CD4-positive, alpha-beta memory T cell (primary cell): ENCODE measurements around the gene CD47. TPM values are rescaled to one million over a fixed set of nuclear protein-coding genes. Genes with fewer than 3 reads are reported as not detected.

Source experiments
- CTCF ChIA-PET: fragments of 350-600 bp; sonication (Branson Sonifier 250); formaldehyde crosslinking; loops from one replicate; lab custom pipeline; 2021; ENCODE audit warnings: inconsistent platforms; ENCODE audit not compliant: partially characterized antibody; lab: Charles Lee
- POLR2A ChIA-PET: fragments of 350-600 bp; sonication (Branson Sonifier 250); formaldehyde crosslinking; loops from one replicate; lab custom pipeline; 2021; ENCODE audit not compliant: partially characterized antibody; lab: Charles Lee
- DNase-seq, 5 donors: peaks; one replicate each; pipeline versions ENCODE4 v3.0.0 to v3.0.0-alpha.2; 2020 to 2022; ENCODE audit warnings: mixed read lengths in 1 of 5
- H3K27ac ChIP-seq: one replicate; pipeline ENCODE4 v1.7.0; 2013; ENCODE audit warnings: low read depth, low read length
- H3K27me3 ChIP-seq: 2 replicates; pipeline ENCODE4 v1.7.0; 2013; ENCODE audit warnings: mild to moderate bottlenecking, low read length, moderate library complexity; ENCODE audit not compliant: insufficient read depth
- H3K36me3 ChIP-seq: 2 replicates; pipeline ENCODE4 v1.7.0; 2013; ENCODE audit warnings: mild to moderate bottlenecking, low read length, moderate library complexity; ENCODE audit not compliant: insufficient read depth
- H3K4me1 ChIP-seq: 2 replicates; pipeline ENCODE4 v1.7.0; 2013; ENCODE audit warnings: mild to moderate bottlenecking, low read length, moderate library complexity; ENCODE audit not compliant: insufficient read depth
- H3K4me3 ChIP-seq, 2 donors: one replicate each; pipeline ENCODE4 v1.7.0; 2013; ENCODE audit warnings: low read length in 2 of 2, mild to moderate bottlenecking in 1 of 2
- H3K9me3 ChIP-seq, 2 donors: one replicate each; pipeline ENCODE4 v1.7.0; 2013; ENCODE audit warnings: low read length in 2 of 2, control low read depth in 1 of 2; ENCODE audit not compliant: control insufficient read depth in 1 of 2
- H3K27ac Mint-ChIP-seq, 7 donors: one replicate each; pipeline ENCODE4 v1.8.0; 2020 to 2021; ENCODE audit warnings: mixed read lengths in 7 of 7, mild to moderate bottlenecking in 6 of 7, inconsistent platforms in 3 of 7, moderate library complexity in 3 of 7
- H3K27me3 Mint-ChIP-seq, 2 donors: one replicate each; pipeline ENCODE4 v1.8.0; 2020 to 2021; ENCODE audit warnings: mixed read lengths in 2 of 2
- H3K36me3 Mint-ChIP-seq, 2 donors: one replicate each; pipeline ENCODE4 v1.8.0; 2020 to 2021; ENCODE audit warnings: mixed read lengths in 2 of 2, inconsistent platforms in 1 of 2, mild to moderate bottlenecking in 1 of 2
- H3K4me1 Mint-ChIP-seq, 4 donors: one replicate each; pipeline ENCODE4 v1.8.0; 2020 to 2021; ENCODE audit warnings: mixed read lengths in 4 of 4, mild to moderate bottlenecking in 1 of 4
- H3K4me3 Mint-ChIP-seq, 8 donors: one replicate each; pipeline ENCODE4 v1.8.0; 2020 to 2021; ENCODE audit warnings: mixed read lengths in 8 of 8, mild to moderate bottlenecking in 7 of 8, moderate library complexity in 6 of 8, inconsistent platforms in 3 of 8
- H3K9me3 Mint-ChIP-seq, 8 donors: one replicate each; pipeline ENCODE4 v1.8.0; 2020 to 2021; ENCODE audit warnings: mixed read lengths in 8 of 8, mild to moderate bottlenecking in 5 of 8, inconsistent platforms in 3 of 8, moderate library complexity in 1 of 8
- intact Hi-C: fragments of 100-400 bp; cut with micrococcal nuclease; formaldehyde crosslinking; loops from one replicate; pipeline ENCODE4 v1.15.1; 2023
- polyA plus RNA-seq, 2 donors: library from polyadenylated mRNA; unstranded; fragments of 300-500 nt; fragmentation: Illumina TruSeq; gene quantifications; one replicate each; pipeline ENCODE4 v1.2.3, GENCODE V29; 2021
- total RNA-seq, 2 experiments: library from RNA; stranded (reverse); gene quantifications; one replicate each; pipeline ENCODE4 v1.2.3, GENCODE V29; 2021

The CD47 gene
- total and polyA plus RNA-seq, 4 experiments from 2014 or later: 224 to 288 (median 253) TPM

GRCh38 chr3:108099244-108099643, 8.4 kb upstream of the CD47 start:
- H3K36me3 Mint-ChIP-seq: no peaks in the 10 kb centered on the region
- peak overlapping the region in 4 of 7 donors; percentile 36 to 76 (median 60) for H3K27ac Mint-ChIP-seq
- Histone ChIP-seq H3K4me3 (no peak overlapping the region), H3K9me3 (no peaks in the 10 kb centered on the region), H3K27ac (no peak overlapping the region), H3K4me1 (peaks cover 31% of the 10 kb centered on the region), H3K27me3 (no peaks in the 10 kb centered on the region), H3K36me3 (no peaks in the 10 kb centered on the region)
- H3K4me3 Mint-ChIP-seq: peak overlapping the region in 2 of 8 donors; percentile 3 to 17
- ChIA-PET POLR2A (interaction anchor here (6.1 to 21.0 kb wide), 2 partner anchors 8 to 28 kb away, joined by 50 to 531 read pairs; partner anchors contain the start of gene CD47), CTCF (interaction anchor here (1.5 kb wide), 1 partner anchor 23 kb away, joined by 4 read pairs; no protein-coding TSS in a partner anchor)
- intact Hi-C loops: loop anchor here (10.0 kb wide), 1 partner anchor 574 kb away; the partner anchor contains the start of gene BBX
- no peaks in the 10 kb centered on the region for H3K27me3 Mint-ChIP-seq
- no peak for DNase-seq
- H3K4me1 Mint-ChIP-seq: peaks cover 35 to 46% (median 37%) of the 10 kb centered on the region in 4 donors
- peaks cover 0 to 2% (median 0%) of the 10 kb centered on the region in 8 donors for H3K9me3 Mint-ChIP-seq

- CTCF ChIA-PET: no interaction called here
- peaks cover 45 to 56% (median 47%) of the 10 kb centered on the region in 4 donors for H3K4me1 Mint-ChIP-seq
- intact Hi-C loops: loop anchor here (10.0 kb wide), 1 partner anchor 573 kb away; the partner anchor contains the start of gene BBX
- H3K4me3 Mint-ChIP-seq: no peak overlapping the region
- no peaks in the 10 kb centered on the region for H3K27me3 Mint-ChIP-seq
- Histone ChIP-seq H3K4me3 (no peak overlapping the region), H3K27me3 (no peaks in the 10 kb centered on the region), H3K27ac (no peak overlapping the region), H3K36me3 (no peaks in the 10 kb centered on the region), H3K4me1 (peaks cover 42% of the 10 kb centered on the region), H3K9me3 (no peaks in the 10 kb centered on the region)
- H3K9me3 Mint-ChIP-seq: peaks cover 0 to 2% (median 0%) of the 10 kb centered on the region in 8 donors
- no peak overlapping the region for H3K27ac Mint-ChIP-seq
- no peaks in the 10 kb centered on the region for H3K36me3 Mint-ChIP-seq
- DNase-seq: no peak
- POLR2A ChIA-PET: interaction anchor here (21.0 kb wide), 1 partner anchor 29 kb away, joined by 531 read pairs; no protein-coding TSS in a partner anchor
These were observed 7.2 kb upstream of the CD47 start for GRCh38 chr3:108098003-108098370.

- Histone ChIP-seq H3K9me3 (no peaks in the 10 kb centered on the region), H3K27me3 (no peaks in the 10 kb centered on the region), H3K27ac (no peak overlapping the region), H3K4me3 (no peak overlapping the region), H3K36me3 (no peaks in the 10 kb centered on the region), H3K4me1 (peaks cover 48% of the 10 kb centered on the region)
- DNase-seq: no peak
- peak overlapping the region in 3 of 7 donors; percentile 8 to 67 (median 10) for H3K27ac Mint-ChIP-seq
- H3K36me3 Mint-ChIP-seq: no peaks in the 10 kb centered on the region
- ChIA-PET POLR2A (interaction anchor here (21.0 kb wide), 1 partner anchor 30 kb away, joined by 531 read pairs; no protein-coding TSS in a partner anchor), CTCF (no interaction called here)
- no peaks in the 10 kb centered on the region for H3K27me3 Mint-ChIP-seq
- peaks cover 0 to 2% (median 0%) of the 10 kb centered on the region in 8 donors for H3K9me3 Mint-ChIP-seq
- intact Hi-C loops: loop anchor here (10.0 kb wide), 1 partner anchor 573 kb away; the partner anchor contains the start of gene BBX
- no peak overlapping the region for H3K4me3 Mint-ChIP-seq
- H3K4me1 Mint-ChIP-seq: peaks cover 51 to 61% (median 52%) of the 10 kb centered on the region in 4 donors
These were observed 6.6 kb upstream of the CD47 start for GRCh38 chr3:108097322-108098002.

- H3K27me3 Mint-ChIP-seq: no peaks in the 10 kb centered on the region
- H3K4me1 Mint-ChIP-seq: peaks cover 55 to 67% (median 56%) of the 10 kb centered on the region in 4 donors
- H3K36me3 ChIP-seq: no peaks in the 10 kb centered on the region
- H3K36me3 Mint-ChIP-seq: no peaks in the 10 kb centered on the region
- H3K27ac ChIP-seq: no peak overlapping the region
- H3K4me1 ChIP-seq: peaks cover 52% of the 10 kb centered on the region
- H3K27ac Mint-ChIP-seq: peak overlapping the region in 5 of 7 donors; percentile 7 to 72 (median 12)
- H3K4me3 Mint-ChIP-seq: peak overlapping the region in 4 of 8 donors; percentile 3 to 46 (median 24)
- ChIA-PET POLR2A (interaction anchor here (21.0 kb wide), 1 partner anchor 31 kb away, joined by 531 read pairs; no protein-coding TSS in a partner anchor), CTCF (no interaction called here)
- H3K9me3 ChIP-seq: no peaks in the 10 kb centered on the region
- no peak for DNase-seq
- intact Hi-C loops: loop anchor here (10.0 kb wide), 1 partner anchor 572 kb away; the partner anchor contains the start of gene BBX
- no peak overlapping the region for H3K4me3 ChIP-seq
- peaks cover 0 to 2% (median 0%) of the 10 kb centered on the region in 8 donors for H3K9me3 Mint-ChIP-seq
- no peaks in the 10 kb centered on the region for H3K27me3 ChIP-seq
These were observed 5.9 kb upstream of the CD47 start for GRCh38 chr3:108096532-108097321.

- DNase-seq: peak in 2 of 5 donors; percentile 18 to 46
- H3K27ac Mint-ChIP-seq: peak overlapping the region; percentile 96 to 100 (median 97)
These were observed 2.8 kb upstream of the CD47 start for GRCh38 chr3:108093616-108094015.

GRCh38 chr3:108093021-108093420, 2.2 kb upstream of the CD47 start:
- intact Hi-C loops: loop anchor here (5.0 to 10.0 kb wide), 4 partner anchors 36 to 568 kb away; partner anchors contain the start of gene BBX
- peaks cover 37% of the 10 kb centered on the region for H3K4me1 ChIP-seq
- Mint-ChIP-seq H3K4me3 (peak overlapping the region; percentile 69 to 98 (median 88)), H3K27ac (peak overlapping the region; percentile 96 to 100 (median 97)), H3K9me3 (peaks cover 0 to 3% (median 0%) of the 10 kb centered on the region in 8 donors), H3K36me3 (peaks cover 0 to 13% of the 10 kb centered on the region in 2 donors), H3K27me3 (peaks cover 0 to 1% of the 10 kb centered on the region in 2 donors), H3K4me1 (peaks cover 33 to 61% (median 40%) of the 10 kb centered on the region in 4 donors)
- peak overlapping the region in 1 of 2 donors; percentile 16 for H3K4me3 ChIP-seq
- DNase-seq: peak in 4 of 5 donors; percentile 30 to 43 (median 38)
- peak overlapping the region; percentile 96 for H3K27ac ChIP-seq
- no peaks in the 10 kb centered on the region for H3K9me3 ChIP-seq
- ChIA-PET CTCF (interaction anchor here (0.8 to 4.4 kb wide), 12 partner anchors 9 to 165 kb away, joined by 3 to 32 read pairs (median 4); no protein-coding TSS in a partner anchor), POLR2A (interaction anchor here (0.6 to 21.0 kb wide), 13 partner anchors 9 to 740 kb away, joined by 3 to 531 read pairs (median 7); partner anchors contain the start of gene IFT57)
- no peaks in the 10 kb centered on the region for H3K27me3 ChIP-seq
- H3K36me3 ChIP-seq: no peaks in the 10 kb centered on the region

More at GRCh38 chr3:108093616-108094015, 2.8 kb upstream of the CD47 start:
- ChIA-PET POLR2A (interaction anchor here (1.0 to 21.0 kb wide), 9 partner anchors 8 to 740 kb away, joined by 3 to 531 read pairs (median 7); partner anchors contain the start of gene IFT57), CTCF (interaction anchor here (0.8 to 4.4 kb wide), 7 partner anchors 8 to 165 kb away, joined by 3 to 32 read pairs (median 4); no protein-coding TSS in a partner anchor)
- intact Hi-C loops: loop anchor here (5.0 to 10.0 kb wide), 4 partner anchors 36 to 569 kb away; partner anchors contain the start of gene BBX
- H3K27ac ChIP-seq: peak overlapping the region; percentile 96
- peaks cover 0 to 1% of the 10 kb centered on the region in 2 donors for H3K27me3 Mint-ChIP-seq
- H3K4me3 Mint-ChIP-seq: peak overlapping the region in 7 of 8 donors; percentile 69 to 98 (median 88)
- H3K4me1 Mint-ChIP-seq: peaks cover 33 to 60% (median 37%) of the 10 kb centered on the region in 4 donors
- H3K9me3 ChIP-seq: no peaks in the 10 kb centered on the region
- H3K4me3 ChIP-seq: no peak overlapping the region
- H3K36me3 ChIP-seq: no peaks in the 10 kb centered on the region
- peaks cover 0 to 3% (median 0%) of the 10 kb centered on the region in 8 donors for H3K9me3 Mint-ChIP-seq
- peaks cover 0 to 13% of the 10 kb centered on the region in 2 donors for H3K36me3 Mint-ChIP-seq
- H3K27me3 ChIP-seq: no peaks in the 10 kb centered on the region
- H3K4me1 ChIP-seq: peaks cover 35% of the 10 kb centered on the region
